ENCODE data around the gene PANK1. TPM values are rescaled to one million over a fixed set of nuclear protein-coding genes. Genes with fewer than 3 reads are reported as not detected.

Gene PANK1
- total and polyA plus RNA-seq, 2 of the 8 experiments (the other 6 are each of a cell fraction or from before 2014, with no cell fraction given), result 18.5 to 40.4 TPM

- no peak for TF ChIP-seq RBBP5 (IDR thresholded peaks at IDR 0.05; ENCODE audit: borderline replicate concordance, low read depth, low read length)
- no peak for TF ChIP-seq BACH1 (IDR thresholded peaks at IDR 0.05; ENCODE audit: low read length)
- TF ChIP-seq ZNF274 (IDR thresholded peaks at IDR 0.05; ENCODE audit: borderline replicate concordance, extremely low read depth, low read length), result no peak
- no peak for TF ChIP-seq TCF12 (IDR thresholded peaks at IDR 0.05; ENCODE audit: low read depth, low read length)
- no peak for TF ChIP-seq ATF3 (IDR thresholded peaks at IDR 0.05; ENCODE audit: insufficient read depth, low read depth, low read length)
- TF ChIP-seq POLR2A (IDR thresholded peaks at IDR 0.05; ENCODE audit: control extremely low read depth in 1 of 2, low read depth in 2 of 2, low read length in 2 of 2), result no peak
- no peak for TF ChIP-seq HDAC2 (IDR thresholded peaks at IDR 0.05; ENCODE audit: borderline replicate concordance in 1 of 2, low read depth in 2 of 2, low read length in 2 of 2)
- TF ChIP-seq NANOG (IDR thresholded peaks at IDR 0.05; ENCODE audit: insufficient read depth, low read depth, low read length, poor library complexity, severe bottlenecking), result no peak
- no peak for TF ChIP-seq RNF2 (IDR thresholded peaks at IDR 0.05; ENCODE audit: borderline replicate concordance, low read depth, low read length, missing control alignments, poor library complexity, severe bottlenecking)
- no peak for TF ChIP-seq FOSL1 (IDR thresholded peaks at IDR 0.05; ENCODE audit: insufficient read depth, low read depth, low read length)
- H3K56ac ChIP-seq (replicated peaks; ENCODE audit: insufficient read length, low read depth, low read length), result no peak overlapping the region
- H3K27ac ChIP-seq (ENCODE audit: low read depth, low read length), result no peak overlapping the region; the same call in 1 of the 2 replicates
- H3K14ac ChIP-seq (ENCODE audit: insufficient read length), result no peak overlapping the region
- H3K18ac ChIP-seq (ENCODE audit: extremely low read depth, low read length), result no peak overlapping the region
- no peak overlapping the region for H2AFZ ChIP-seq (ENCODE audit: low read length)
- no peak overlapping the region for H2BK20ac ChIP-seq (ENCODE audit: low read length)
- H4K8ac ChIP-seq (ENCODE audit: extremely low read depth, insufficient read depth, low read length), result no peak overlapping the region
- no peak overlapping the region for H2AK5ac ChIP-seq (ENCODE audit: low read depth, low read length)
- no peak overlapping the region for H2BK120ac ChIP-seq (replicated peaks; ENCODE audit: low read depth, low read length)
- H3K23ac ChIP-seq (ENCODE audit: insufficient read length), result no peak overlapping the region
- peaks cover 6 to 9% of the 10 kb centered on the region in 2 experiments; a peak in 2 of 4 replicates for H3K9me3 ChIP-seq (ENCODE audit: insufficient read depth in 2 of 2, low read depth in 1 of 2, low read length in 1 of 2)
- H2BK12ac ChIP-seq (ENCODE audit: low read depth, low read length), result no peak overlapping the region
- no peak overlapping the region for H2BK5ac ChIP-seq (ENCODE audit: low read depth, low read length)
- H3K9ac ChIP-seq (replicated peaks in 1 of 4; ENCODE audit: extremely low read depth in 1 of 4, low read depth in 3 of 4, low read length in 3 of 4), result no peak overlapping the region
- H3K4me2 ChIP-seq (ENCODE audit: insufficient read depth in 1 of 2, low read depth in 2 of 2, low read length in 2 of 2), result no peak overlapping the region
- no peaks in the 10 kb centered on the region for H3K23me2 ChIP-seq (ENCODE audit: low read depth, low read length)
- H3K27me3 ChIP-seq (replicated peaks in 1 of 4; ENCODE audit: control insufficient read depth in 3 of 4, extremely low read depth in 1 of 4, insufficient read depth in 3 of 4, low read length in 3 of 4), result no peaks in the 10 kb centered on the region
- no peak overlapping the region for H4K91ac ChIP-seq (replicated peaks; ENCODE audit: insufficient read length, low read length)
- H3K4ac ChIP-seq (replicated peaks; ENCODE audit: insufficient read length, low read depth, low read length), result no peak overlapping the region
- ChIA-PET CTCF (ENCODE audit: partially characterized antibody) (interaction anchor here (1.0 to 1.6 kb wide), 8 partner anchors 8 to 207 kb away, joined by 3 to 7 read pairs (median 4); partner anchors contain the start of gene KIF20B), POLR2A (ENCODE audit: partially characterized antibody) (interaction anchor here (0.7 to 7.8 kb wide), 5 partner anchors 9 to 76 kb away, joined by 3 to 79 read pairs (median 4); partner anchors contain the start of gene KIF20B)
- no peak overlapping the region for H2BK15ac ChIP-seq (ENCODE audit: low read length)
- H3K79me1 ChIP-seq (ENCODE audit: low read depth, low read length), result peaks cover 5% of the 10 kb centered on the region
- 89% methylated on average over 4 of the region's 4 CpGs; no CpG with 5 or more reads in 1 of the 2 experiments for WGBS, 2 experiments (ENCODE audit: extremely low coverage in 1 of 2, insufficient coverage in 1 of 2, insufficient read length in 1 of 2, insufficient replicate concordance in 2 of 2, low coverage in 1 of 2, low lambda C conversion rate in 2 of 2, missing lambda C conversion rate in 1 of 2)
- peaks cover 0 to 79% of the 10 kb centered on the region in 2 experiments; a peak in 3 of 4 replicates for H3K79me2 ChIP-seq (ENCODE audit: control insufficient read depth in 1 of 2, insufficient read depth in 2 of 2, low read length in 2 of 2)
- peaks cover 0 to 6% (median 3%) of the 10 kb centered on the region in 4 experiments; a peak in 2 of 8 replicates for H3K36me3 ChIP-seq (ENCODE audit: control insufficient read depth in 2 of 4, insufficient read depth in 4 of 4, low read length in 3 of 4)
- H3K4me1 ChIP-seq (replicated peaks in 1 of 4; ENCODE audit: control insufficient read depth in 3 of 4, insufficient read depth in 4 of 4, low read length in 3 of 4), result 0 out of 7 replicates have a peak, but pooled peaks cover 0 to 2% (median 0%) of the 10 kb centered on the region in 4 experiments
- DNase-seq (ENCODE audit: low read depth in 1 of 2, low spot score in 2 of 2) (no peak), FAIRE-seq (no peak)
- H4K5ac ChIP-seq (ENCODE audit: insufficient read length, low read depth, low read length), result no peak overlapping the region
- H4K20me1 ChIP-seq (replicated peaks in 1 of 2; ENCODE audit: control insufficient read depth in 1 of 2, insufficient read depth in 2 of 2, low read length in 2 of 2), result peaks cover 2 to 6% of the 10 kb centered on the region in 2 experiments
- no peak overlapping the region for H3K4me3 ChIP-seq (ENCODE audit: extremely low read depth in 1 of 4, insufficient read depth in 2 of 4, low read depth in 3 of 4, low read length in 4 of 4)
Observed at GRCh38 chr10:89625041-89625765, 19.8 kb downstream of the PANK1 start.

All from H1 (cell line).